K562 (cell line): ENCODE data around the gene SLC37A4. TPM values are rescaled to one million over a fixed set of nuclear protein-coding genes. Genes with fewer than 3 reads are reported as not detected.

Experiments used
- CCNT2 ChIP-seq: IDR thresholded peaks from 2 replicates; pipeline ENCODE4 v1.6.1; 2011; ENCODE audit warnings: borderline replicate concordance, low read depth, mild to moderate bottlenecking, moderate library complexity, mixed read lengths, low read length; ENCODE audit not compliant: insufficient read length; ENCODE audit errors: extremely low read depth
- CSDE1 ChIP-seq, 2 experiments: fragments of 450-650 bp; IDR thresholded peaks; 2 replicates each; pipeline ENCODE4 v1.6.1; 2016; ENCODE audit warnings: mild to moderate bottlenecking in 1 of 2
- DNMT1 ChIP-seq: fragments of 450-650 bp; IDR thresholded peaks from 2 replicates; pipeline ENCODE4 v1.6.1; 2016; ENCODE audit warnings: antibody characterized with exemption, mild to moderate bottlenecking
- EGR1 ChIP-seq: fragments of 450-650 bp; conservative IDR thresholded peaks from 2 replicates; pipeline ENCODE4 v1.6.1; 2017; ENCODE audit warnings: mild to moderate bottlenecking
- ETS2 ChIP-seq: IDR thresholded peaks from 2 replicates; pipeline ENCODE4 v1.6.1; 2016; ENCODE audit warnings: borderline replicate concordance, missing genetic modification characterization, mild to moderate bottlenecking, moderate library complexity, missing compliant biosample characterization; ENCODE audit not compliant: poor library complexity, severe bottlenecking
- FOXK2 ChIP-seq, 2 experiments: fragments of 450-650 bp; IDR thresholded peaks in 1 of 2; conservative IDR thresholded peaks in 1 of 2; 2 replicates each; pipeline ENCODE4 v1.6.1; 2016; ENCODE audit warnings: low read depth in 2 of 2, mild to moderate bottlenecking in 1 of 2
- LARP7 ChIP-seq: fragments of 450-650 bp; IDR thresholded peaks from 2 replicates; pipeline ENCODE4 v1.6.1; 2016
- NCOA1 ChIP-seq: fragments of 450-650 bp; IDR thresholded peaks from 2 replicates; pipeline ENCODE4 v1.6.1; 2016; ENCODE audit warnings: low read depth
- NUFIP1 ChIP-seq: fragments of 450-650 bp; IDR thresholded peaks from 2 replicates; pipeline ENCODE4 v1.6.1; 2018; ENCODE audit not compliant: partially characterized antibody
- RBBP5 ChIP-seq: fragments of 200-600 bp; sonication (generic); IDR thresholded peaks from 2 replicates; pipeline ENCODE4 v1.6.1; 2012; ENCODE audit warnings: borderline replicate concordance, mild to moderate bottlenecking, low read length, control low read depth, inconsistent platforms; ENCODE audit not compliant: insufficient read depth, poor library complexity, severe bottlenecking
- RUNX1 ChIP-seq: sonication (generic); IDR thresholded peaks from 2 replicates; pipeline ENCODE4 v1.6.1; 2016; ENCODE audit warnings: antibody characterized with exemption, low read depth
- SMAD1 ChIP-seq: fragments of 150-350 bp; IDR thresholded peaks from 2 replicates; pipeline ENCODE4 v1.6.1; 2014; ENCODE audit warnings: low read length, low read depth; ENCODE audit not compliant: partially characterized antibody
- SNRNP70 ChIP-seq: fragments of 200-400 bp; formaldehyde crosslinking; optimal IDR thresholded peaks from 2 replicates; pipeline ENCODE3; 2017; ENCODE audit warnings: low read depth, low read length
- SRF ChIP-seq, 2 experiments: fragments of 250-450, 450-650 bp in 1 of 2; sonication (Bioruptor Pico) in 1 of 2; sonication (generic) in 1 of 2; formaldehyde crosslinking; IDR thresholded peaks; 2 replicates each; pipeline versions ENCODE4 v1.5.0 to v1.5.1; 2020 to 2022; ENCODE audit warnings: mild to moderate bottlenecking in 1 of 2, missing genetic modification reagents in 1 of 2
- ZBTB7A ChIP-seq: IDR thresholded peaks from 2 replicates; pipeline ENCODE4 v1.6.1; 2011; ENCODE audit warnings: low read depth, mild to moderate bottlenecking, low read length, moderate library complexity, borderline replicate concordance; ENCODE audit not compliant: control insufficient read depth
- ZNF217 ChIP-seq: sonication (generic); formaldehyde crosslinking; IDR thresholded peaks from 2 replicates; pipeline ENCODE4 v1.8.0; 2022; ENCODE audit warnings: mild to moderate bottlenecking, missing genetic modification reagents
- ZNF696 ChIP-seq: fragments of 250-450 bp; sonication (Bioruptor Pico); conservative IDR thresholded peaks from 2 replicates; pipeline ENCODE4 v1.4.0; 2020; ENCODE audit warnings: mild to moderate bottlenecking, moderate library complexity
- ZSCAN32 ChIP-seq: fragments of 450-650 bp; formaldehyde crosslinking; IDR thresholded peaks from 2 replicates; pipeline ENCODE4 v1.4.0; 2020; ENCODE audit warnings: mild to moderate bottlenecking, moderate library complexity
- polyA plus RNA-seq, 8 experiments: library from polyadenylated mRNA; depleted of rRNA in 4 of 8; stranded (reverse) in 5 of 8; unstranded in 3 of 8; fragments of >200 nt; fragmentation: Nextera tagmentation in 2 of 8; fragmentation: Illumina TruSeq in 1 of 8; extraction: Ambion mirVana in 2 of 8; extraction: Trizol in 1 of 8; gene quantifications; 2 replicates each; pipeline versions ENCODE4 v1.2.1 to v1.2.3, GENCODE V29; 2011 to 2014; ENCODE audit warnings: inconsistent platforms in 1 of 8, missing spikeins in 1 of 8
- total RNA-seq, 7 experiments: library from RNA; depleted of rRNA in 6 of 7; stranded (reverse); fragments of >200 nt in 6 of 7; fragmentation: Illumina TruSeq in 2 of 7; extraction: Trizol in 2 of 7; gene quantifications; 2 replicates each; pipeline versions ENCODE4 v1.2.1 to v1.2.3, GENCODE V29; 2011 to 2021; ENCODE audit warnings: low replicate concordance in 1 of 7
- TF ChIP-seq, protein P1 (sequence below): fragments of 450-650 bp; formaldehyde crosslinking; IDR thresholded peaks from 2 replicates; pipeline ENCODE4 v1.4.0; 2022; ENCODE audit warnings: missing genetic modification characterization
- TF ChIP-seq, protein P2 (sequence below): fragments of 250-450 bp; sonication (Bioruptor Pico); IDR thresholded peaks from 2 replicates; pipeline ENCODE4 v1.6.1; 2021; ENCODE audit warnings: mild to moderate bottlenecking
- TF ChIP-seq, protein P3 (sequence below): fragments of 150-350 bp; conservative IDR thresholded peaks from 2 replicates; pipeline ENCODE4 v1.6.1; 2014; ENCODE audit warnings: low read length
- TF ChIP-seq, protein P4 (sequence below): fragments of 450-650 bp; IDR thresholded peaks from 2 replicates; pipeline ENCODE4 v1.6.1; 2018; ENCODE audit warnings: mild to moderate bottlenecking, low read depth; ENCODE audit not compliant: partially characterized antibody

SLC37A4 gene
- total and polyA plus RNA-seq, 9 of the 15 experiments (the other 6 are each of a cell fraction or from before 2014, with no cell fraction given): 24.7 to 73.9 (median 40.7) TPM

DNA sequence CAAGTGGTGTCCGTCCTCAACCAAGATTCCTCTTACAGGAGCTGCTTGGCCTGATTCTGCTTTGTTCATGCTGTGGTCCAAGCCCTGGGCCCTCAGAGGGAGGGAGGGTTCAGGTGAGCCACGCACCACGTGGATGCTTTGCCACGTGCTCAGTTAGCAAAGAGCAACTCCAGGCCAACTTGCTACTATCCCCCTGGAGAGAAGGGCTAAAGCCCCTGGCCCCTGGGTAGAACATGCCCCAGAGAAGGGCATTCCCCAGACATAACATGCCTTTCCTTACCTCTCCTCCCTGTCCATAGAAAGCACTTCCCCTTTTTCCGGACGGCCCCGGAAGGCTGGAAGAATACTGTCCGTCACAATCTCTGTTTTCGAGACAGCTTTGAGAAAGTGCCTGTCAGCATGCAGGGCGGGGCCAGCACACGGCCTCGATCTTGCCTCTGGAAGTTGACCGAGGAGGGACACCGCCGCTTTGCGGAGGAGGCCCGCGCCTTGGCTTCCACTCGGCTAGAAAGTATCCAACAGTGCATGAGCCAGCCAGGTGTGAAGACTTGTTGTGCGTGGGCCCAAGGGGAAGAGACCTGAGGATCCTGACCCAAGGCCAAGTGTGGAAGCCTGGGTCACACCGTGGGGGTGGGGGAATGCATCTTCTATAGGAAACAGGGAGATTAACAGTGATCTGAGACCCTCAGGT lies 50.3 kb downstream of the SLC37A4 start (continued):
- TF ChIP-seq, protein P1, sequence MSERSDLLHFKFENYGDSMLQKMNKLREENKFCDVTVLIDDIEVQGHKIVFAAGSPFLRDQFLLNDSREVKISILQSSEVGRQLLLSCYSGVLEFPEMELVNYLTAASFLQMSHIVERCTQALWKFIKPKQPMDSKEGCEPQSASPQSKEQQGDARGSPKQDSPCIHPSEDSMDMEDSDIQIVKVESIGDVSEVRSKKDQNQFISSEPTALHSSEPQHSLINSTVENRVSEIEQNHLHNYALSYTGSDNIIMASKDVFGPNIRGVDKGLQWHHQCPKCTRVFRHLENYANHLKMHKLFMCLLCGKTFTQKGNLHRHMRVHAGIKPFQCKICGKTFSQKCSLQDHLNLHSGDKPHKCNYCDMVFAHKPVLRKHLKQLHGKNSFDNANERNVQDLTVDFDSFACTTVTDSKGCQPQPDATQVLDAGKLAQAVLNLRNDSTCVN (CRISPR knock-in tag): 0 out of 2 replicates have a peak, but pooled peaks have one; percentile 20
- TF ChIP-seq NCOA1: peak; percentile 70
- TF ChIP-seq, protein P2, sequence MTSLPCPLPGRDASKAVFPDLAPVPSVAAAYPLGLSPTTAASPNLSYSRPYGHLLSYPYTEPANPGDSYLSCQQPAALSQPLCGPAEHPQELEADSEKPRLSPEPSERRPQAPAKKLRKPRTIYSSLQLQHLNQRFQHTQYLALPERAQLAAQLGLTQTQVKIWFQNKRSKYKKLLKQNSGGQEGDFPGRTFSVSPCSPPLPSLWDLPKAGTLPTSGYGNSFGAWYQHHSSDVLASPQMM: no peak
- peak; percentile 56 to 82; a peak in 2 of 4 replicates for TF ChIP-seq FOXK2 (conservative IDR thresholded peaks at IDR 0.05 in 1 of 2, IDR thresholded peaks at IDR 0.05 in 1 of 2; ENCODE audit: low read depth in 2 of 2)
- TF ChIP-seq, protein P3, sequence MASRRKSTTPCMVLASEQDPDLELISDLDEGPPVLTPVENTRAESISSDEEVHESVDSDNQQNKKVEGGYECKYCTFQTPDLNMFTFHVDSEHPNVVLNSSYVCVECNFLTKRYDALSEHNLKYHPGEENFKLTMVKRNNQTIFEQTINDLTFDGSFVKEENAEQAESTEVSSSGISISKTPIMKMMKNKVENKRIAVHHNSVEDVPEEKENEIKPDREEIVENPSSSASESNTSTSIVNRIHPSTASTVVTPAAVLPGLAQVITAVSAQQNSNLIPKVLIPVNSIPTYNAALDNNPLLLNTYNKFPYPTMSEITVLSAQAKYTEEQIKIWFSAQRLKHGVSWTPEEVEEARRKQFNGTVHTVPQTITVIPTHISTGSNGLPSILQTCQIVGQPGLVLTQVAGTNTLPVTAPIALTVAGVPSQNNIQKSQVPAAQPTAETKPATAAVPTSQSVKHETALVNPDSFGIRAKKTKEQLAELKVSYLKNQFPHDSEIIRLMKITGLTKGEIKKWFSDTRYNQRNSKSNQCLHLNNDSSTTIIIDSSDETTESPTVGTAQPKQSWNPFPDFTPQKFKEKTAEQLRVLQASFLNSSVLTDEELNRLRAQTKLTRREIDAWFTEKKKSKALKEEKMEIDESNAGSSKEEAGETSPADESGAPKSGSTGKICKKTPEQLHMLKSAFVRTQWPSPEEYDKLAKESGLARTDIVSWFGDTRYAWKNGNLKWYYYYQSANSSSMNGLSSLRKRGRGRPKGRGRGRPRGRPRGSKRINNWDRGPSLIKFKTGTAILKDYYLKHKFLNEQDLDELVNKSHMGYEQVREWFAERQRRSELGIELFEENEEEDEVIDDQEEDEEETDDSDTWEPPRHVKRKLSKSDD: no peak
- no peak for TF ChIP-seq SNRNP70
- TF ChIP-seq LARP7: no peak
- peak in 1 of 2 experiments; percentile 88; a peak in 2 of 4 replicates for TF ChIP-seq SRF (CRISPR knock-in tag; IDR thresholded peaks at IDR 0.05)
- no peak for TF ChIP-seq DNMT1
- no peak for TF ChIP-seq ZNF696
- TF ChIP-seq NUFIP1: no peak
- no peak for TF ChIP-seq ZSCAN32 (CRISPR knock-in tag)
- no peak for TF ChIP-seq RUNX1
- no peak for TF ChIP-seq CCNT2
- TF ChIP-seq ZNF217 (CRISPR knock-in tag): no peak
- no peak for TF ChIP-seq SMAD1
- TF ChIP-seq ETS2 (tag): no peak
- peak; percentile 68 for TF ChIP-seq EGR1
- TF ChIP-seq, protein P4, sequence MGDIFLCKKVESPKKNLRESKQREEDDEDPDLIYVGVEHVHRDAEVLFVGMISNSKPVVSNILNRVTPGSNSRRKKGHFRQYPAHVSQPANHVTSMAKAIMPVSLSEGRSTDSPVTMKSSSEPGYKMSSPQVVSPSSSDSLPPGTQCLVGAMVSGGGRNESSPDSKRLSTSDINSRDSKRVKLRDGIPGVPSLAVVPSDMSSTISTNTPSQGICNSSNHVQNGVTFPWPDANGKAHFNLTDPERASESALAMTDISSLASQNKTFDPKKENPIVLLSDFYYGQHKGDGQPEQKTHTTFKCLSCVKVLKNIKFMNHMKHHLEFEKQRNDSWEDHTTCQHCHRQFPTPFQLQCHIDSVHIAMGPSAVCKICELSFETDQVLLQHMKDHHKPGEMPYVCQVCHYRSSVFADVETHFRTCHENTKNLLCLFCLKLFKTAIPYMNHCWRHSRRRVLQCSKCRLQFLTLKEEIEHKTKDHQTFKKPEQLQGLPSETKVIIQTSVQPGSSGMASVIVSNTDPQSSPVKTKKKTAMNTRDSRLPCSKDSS: no peak
- TF ChIP-seq CSDE1 (IDR thresholded peaks at IDR 0.05): no peak
- no peak for TF ChIP-seq RBBP5
- TF ChIP-seq ZBTB7A: no peak
